Measurements from ENCODE around the gene UBXN1.
"Not testable (repeated sequence)": the region's sequence is repeated elsewhere in the genome, so short reads cannot be mapped to it uniquely, and the experiment has no call there.

The UBXN1 gene

DNA sequence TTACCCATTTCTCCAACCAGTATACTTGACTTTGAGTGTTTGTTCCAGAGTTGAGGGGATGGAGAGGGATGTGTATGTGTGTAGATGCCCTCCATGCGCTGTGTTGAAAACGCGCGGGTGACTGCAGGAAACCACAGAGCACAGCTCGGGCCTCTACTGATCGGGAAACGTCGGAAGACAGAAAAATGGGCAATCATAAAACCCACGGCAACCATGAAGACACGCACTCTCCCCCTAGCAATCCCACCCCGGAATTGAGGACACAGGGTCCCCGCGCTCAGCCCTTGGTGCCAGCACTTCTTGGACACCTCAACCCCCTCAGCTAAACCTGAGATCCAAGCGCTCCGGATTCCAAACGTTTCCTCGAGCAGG is 7.7 kb downstream of the UBXN1 start:
- no peak for DNase-seq

DNA sequence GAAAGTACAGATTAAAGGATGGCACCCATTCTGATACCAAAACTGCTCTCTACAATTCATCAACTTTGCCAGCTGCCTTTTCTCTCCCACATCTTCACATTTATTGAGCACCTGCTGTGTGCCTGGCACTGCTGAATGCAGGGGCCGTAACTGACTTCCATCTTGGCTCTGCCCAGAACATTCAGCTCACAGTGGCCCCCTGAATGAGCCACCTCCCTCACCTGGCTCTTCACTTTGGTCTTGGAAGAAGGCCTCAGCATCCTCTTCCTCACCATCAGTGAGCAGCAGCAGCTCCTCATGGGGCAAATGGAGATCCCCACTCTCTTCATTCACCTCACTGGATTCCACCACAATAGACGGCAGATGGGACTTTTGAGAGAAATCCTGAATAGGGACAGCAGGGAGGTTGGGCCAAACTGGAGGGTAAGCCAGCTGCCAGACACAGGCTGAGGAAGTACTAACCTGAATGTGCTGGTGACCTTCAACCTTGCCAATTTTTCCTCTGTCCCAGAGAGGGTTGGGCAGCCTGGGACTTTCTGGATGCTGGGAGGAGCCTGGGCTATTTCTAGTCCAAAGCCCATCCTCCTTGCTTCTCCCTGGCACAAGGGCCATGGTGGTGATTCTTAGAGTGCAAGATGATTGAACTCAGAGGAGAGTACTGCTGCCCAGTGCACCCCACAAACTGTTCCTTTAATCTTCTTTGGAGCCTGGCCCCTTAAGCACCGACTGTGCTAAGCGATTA is 9.3 kb downstream of the UBXN1 start:
- DNase-seq = no peak

DNA sequence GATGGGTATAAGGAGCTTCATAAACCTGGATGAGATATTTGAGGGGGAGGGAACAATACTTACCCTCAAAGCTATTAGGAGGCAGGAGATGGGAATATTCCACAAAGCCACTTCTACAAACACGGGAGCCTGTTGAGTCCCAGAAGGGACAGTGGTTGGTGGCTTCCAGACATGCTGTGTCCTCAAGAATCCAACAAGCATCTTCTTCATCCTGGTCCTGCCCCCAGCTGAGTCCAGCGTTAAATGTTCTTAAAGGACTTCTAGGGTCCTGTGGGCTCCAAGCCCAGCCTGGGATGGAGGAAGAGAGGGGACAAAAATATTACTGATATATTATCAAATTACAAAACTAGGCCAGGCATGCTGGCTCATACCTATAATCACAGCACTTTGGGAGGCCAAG is 11.4 kb downstream of the UBXN1 start:
- no peak for DNase-seq

DNA sequence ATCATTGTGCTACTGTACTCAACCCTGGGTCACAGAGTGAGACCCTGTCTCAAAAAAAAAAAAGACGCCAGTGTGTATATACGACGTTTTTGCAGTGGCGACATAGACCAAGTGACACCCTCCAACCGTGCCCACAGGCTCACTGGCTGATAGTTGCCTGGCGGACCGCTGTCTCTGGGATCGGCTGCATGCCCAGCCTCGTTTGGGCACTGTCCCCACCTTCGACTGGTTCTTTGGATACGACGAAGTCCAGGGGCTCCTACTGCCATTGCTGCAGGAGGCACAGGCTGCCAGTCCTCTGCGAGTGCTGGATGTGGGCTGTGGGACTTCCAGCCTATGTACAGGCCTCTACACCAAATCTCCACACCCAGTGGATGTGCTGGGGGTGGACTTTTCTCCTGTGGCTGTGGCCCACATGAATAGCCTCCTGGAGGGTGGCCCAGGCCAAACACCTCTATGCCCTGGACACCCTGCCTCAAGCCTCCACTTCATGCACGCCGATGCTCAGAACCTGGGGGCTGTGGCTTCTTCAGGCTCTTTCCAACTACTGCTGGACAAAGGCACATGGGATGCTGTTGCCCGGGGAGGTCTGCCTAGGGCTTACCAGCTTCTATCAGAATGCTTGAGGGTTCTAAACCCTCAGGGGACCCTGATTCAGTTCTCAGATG is 12.5 kb downstream of the UBXN1 start:
- DNase-seq = no peak

DNA sequence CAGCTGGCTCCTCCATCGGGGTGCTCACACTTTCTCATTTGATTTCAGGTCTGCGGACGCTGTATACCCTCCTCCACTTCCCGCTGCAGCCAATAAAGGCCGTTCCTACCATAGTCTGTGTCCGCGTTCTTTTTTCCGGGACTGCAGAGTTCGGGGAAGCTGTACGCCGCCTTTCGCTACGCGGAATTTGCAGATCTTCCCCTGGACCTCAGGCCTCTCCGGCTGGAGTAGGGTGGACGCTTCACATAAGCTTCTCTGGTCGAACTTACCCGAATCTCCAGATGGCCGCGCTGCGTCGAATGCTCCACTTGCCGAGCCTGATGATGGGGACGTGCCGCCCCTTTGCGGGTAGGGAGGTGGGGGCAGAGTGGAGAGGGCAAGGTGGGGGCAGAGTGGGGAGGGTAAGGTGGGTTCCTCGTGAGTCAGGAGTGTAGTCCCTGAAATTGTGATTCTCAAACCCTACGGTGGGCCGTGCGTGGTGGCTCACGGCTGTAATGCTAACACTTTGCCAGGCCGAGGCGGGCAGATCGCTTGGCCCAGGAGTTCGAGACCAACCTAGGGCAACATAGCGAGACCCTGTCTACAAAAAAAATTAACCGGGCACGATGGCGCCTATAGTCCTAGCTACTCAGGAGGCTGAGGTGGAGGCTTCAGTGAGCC is 13.1 kb downstream of the UBXN1 start:
- DNase-seq = no peak

DNA sequence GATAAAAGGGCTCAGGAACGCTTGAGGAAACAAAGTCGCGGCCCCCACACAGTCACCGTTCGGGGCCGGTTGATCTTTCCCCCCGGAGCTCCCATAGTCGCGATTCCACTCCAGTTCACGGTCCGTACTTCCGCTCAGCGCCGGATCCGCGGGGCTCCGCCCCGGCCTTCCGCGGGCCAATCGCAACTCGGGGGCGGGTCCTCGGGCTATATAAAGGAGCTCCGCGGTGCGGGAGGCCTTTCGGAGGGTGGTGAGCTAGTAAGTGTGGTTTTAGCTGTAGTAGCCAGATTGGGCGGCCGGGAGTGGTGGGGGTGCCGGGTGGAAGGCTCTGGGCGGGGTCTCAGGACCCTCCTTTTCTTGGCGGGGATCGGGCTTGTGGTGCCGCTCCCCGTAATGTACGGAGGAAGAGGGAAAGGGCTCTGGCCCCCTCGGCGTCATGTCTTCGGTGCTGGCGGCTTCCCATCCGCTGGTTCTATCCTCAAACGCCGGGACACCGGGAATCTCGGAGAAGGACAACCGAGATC is 13.7 kb downstream of the UBXN1 start, which contains the start of the genes C11orf98 and CSKMT:
Gene C11orf98, minus strand, starts transcription at position 136 of the 524 bp plus-strand sequence. Its CDS starts 41 bp downstream, at position 95.
Gene CSKMT, plus strand, starts transcription at position 238 of the 524 bp plus-strand sequence. CDS start 568 bp downstream, outside the sequence.
- peak; percentile 74 for DNase-seq

DNA sequence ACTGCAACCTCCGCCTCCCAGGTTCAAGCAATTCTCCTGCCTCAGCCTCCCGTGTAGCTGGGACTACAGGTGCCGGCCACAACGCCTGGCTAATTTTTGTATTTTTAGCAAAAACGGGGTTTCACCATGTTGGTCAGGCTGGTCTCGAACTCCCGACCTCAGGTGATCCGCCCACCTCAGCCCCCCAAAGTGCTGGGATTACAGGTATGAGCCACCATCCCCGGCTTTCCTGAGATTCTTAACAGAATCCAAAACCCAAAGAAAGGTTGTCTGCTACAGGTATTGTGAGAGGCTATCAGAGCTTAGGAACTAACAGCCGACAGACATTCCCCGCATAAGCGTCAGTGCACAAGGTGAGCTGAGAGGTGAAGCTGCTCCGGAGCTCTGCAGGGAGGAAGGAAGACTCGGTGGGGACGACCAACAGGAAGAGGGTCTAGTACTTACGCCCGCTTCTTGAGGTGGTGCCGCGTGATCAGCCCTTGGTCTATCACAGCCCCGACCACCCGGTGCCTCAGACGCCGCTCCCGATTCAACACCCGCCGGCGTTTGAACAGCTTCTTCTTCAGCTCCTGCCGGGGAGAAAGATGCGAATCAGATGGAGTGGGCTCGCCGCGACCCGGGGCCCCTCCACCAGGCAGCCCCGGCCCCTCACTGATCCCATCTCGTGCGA is 14.3 kb downstream of the UBXN1 start:
- peak; percentile 51 for DNase-seq

DNA sequence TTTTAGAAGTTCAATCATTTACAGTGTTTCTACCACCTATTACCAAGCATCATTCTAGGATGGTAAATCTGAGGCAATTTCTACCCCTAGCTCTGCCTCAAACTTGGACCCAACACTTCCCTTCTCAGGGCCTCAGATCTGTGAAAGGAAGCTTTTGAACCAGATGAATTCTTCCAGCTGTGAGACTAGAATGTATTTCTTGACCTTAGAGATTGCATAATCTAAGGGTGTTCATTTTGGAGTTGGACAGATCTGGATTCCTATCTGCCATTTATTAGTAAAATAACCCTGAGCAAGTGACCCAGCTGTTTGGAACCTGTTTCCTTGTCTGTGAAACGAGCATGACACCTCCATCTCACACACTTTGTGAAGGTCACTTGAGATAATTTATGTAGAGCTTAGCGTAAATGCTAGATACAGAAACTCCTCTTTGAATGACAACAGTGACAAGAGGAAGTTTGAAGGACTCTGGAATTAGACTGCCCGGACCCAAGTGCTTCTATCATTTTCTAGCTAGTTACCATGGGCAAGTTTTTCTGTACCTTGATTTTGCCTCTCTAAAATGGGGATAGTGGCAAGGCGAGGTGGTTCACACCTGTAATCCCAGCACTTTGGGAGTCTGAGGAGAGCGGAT is 22.0 kb downstream of the UBXN1 start:
- DNase-seq = no peak

DNA sequence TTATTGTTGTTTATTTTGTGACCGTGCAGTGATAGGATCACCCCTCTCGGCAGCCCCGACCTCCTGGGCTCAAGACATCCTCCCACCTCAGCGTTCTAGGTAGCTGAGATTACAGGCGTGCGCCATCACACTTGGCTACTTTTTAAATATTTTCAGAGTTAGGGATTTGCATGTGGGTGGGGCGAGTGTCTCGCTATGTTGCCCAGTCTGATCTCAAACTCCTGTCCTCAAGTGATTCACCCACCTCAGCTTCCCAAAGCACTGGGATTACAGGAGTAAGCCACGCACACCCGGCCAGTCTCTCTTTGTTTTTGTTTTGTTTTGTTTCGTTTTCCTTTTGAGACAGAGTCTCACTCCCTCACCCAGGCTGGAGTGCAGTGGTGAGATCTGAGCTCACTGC is 24.6 kb downstream of the UBXN1 start:
- no peak for DNase-seq

DNA sequence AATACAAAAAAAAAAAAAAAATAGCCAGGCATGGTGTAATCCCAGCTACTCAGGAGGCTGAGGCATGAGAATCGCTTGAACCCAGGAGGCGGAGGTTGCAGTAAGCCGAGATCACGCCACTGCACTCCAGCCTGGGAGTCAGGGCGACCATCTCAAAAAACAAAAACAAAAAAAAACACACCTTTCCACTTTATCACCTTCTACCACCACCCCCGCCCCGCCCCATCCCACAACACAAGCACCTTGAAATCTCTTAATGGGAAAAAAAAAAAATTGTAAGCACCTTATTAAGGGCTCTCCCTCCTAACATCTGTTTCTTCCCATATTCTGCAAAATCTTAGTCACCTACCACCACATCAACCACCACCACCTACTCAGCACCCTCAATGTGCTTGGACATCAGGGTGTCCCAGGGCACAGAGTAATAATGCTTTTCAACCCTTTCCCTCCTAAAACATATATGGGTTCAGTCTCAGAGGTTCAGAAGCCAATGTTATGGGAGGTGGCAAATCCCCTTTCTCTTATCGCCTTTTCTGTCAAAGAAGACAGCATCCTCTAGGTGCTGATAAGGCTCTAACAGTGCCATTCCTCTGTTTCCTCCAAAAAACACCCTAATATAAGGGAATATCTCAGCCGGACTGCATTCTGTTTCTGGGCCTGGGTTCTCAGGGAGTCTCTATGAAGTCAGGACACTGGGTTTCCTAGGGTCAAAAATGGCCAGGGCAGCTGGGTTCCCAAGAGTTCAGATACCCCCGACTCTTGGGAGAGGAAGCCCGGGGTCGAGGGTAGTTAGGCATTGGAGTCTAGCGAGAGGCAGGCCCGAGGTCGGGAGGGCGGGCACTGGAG is 26.5 kb downstream of the UBXN1 start:
- DNase-seq = no peak

DNA sequence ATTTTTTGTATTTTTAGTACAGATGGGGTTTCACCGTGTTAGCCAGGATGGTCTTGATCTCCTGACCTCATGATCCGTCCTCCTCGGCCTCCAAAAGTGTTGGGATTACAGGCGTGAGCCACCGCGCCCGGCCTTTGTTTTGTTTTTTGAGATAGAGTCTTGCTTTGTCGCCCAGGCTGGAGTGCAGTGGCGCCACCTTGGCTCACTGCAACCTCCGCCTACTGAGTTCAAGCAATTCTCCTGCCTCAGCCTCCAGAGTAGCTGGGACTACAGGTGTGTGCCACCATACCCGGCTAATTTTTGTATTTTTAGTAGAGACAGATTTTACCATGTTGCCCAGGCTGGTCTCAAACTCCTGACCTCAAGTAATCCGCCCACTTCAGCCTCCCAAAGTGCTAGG is 28.6 kb downstream of the UBXN1 start:
- not testable (repeated sequence) for DNase-seq

DNA sequence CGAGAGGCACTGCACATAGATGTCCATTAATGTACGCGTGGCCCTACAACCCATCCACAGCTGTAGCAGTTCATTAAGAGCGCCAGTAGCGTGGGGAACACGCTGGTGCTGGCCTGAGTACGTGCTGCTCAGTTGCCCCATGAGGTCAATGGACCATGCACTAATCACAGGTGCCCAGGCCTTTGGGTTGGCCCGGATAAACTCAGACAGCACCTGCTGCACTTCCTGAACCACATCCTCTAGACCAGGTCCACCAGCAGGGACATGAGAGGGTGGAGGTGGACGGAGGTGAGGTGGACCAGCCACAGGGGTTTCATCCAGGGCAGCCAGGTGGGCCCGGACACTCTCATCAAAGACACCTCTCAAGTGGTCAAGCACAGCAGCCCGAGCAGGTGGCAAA is 29.4 kb downstream of the UBXN1 start:
- no peak for DNase-seq

DNA sequence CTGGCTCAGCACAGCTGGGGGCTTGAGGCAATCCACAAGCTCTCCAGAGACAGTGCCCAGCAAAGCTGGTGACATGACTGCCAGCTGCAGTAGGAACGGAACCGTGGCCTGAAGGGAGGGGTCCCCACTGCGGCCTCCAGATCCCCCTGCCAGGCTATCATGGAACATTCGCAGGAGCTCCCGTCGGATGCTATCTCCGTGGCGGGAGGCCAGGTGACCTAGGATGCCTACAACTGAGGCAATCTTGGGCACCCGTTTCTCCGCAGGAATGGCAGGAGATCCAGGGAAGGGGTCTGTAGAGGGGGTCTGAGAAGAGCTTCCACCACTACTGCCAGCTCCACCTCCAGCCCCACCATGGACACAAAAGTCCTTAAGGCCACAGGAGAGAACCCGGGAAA is 29.9 kb downstream of the UBXN1 start:
- no peak for DNase-seq

DNA sequence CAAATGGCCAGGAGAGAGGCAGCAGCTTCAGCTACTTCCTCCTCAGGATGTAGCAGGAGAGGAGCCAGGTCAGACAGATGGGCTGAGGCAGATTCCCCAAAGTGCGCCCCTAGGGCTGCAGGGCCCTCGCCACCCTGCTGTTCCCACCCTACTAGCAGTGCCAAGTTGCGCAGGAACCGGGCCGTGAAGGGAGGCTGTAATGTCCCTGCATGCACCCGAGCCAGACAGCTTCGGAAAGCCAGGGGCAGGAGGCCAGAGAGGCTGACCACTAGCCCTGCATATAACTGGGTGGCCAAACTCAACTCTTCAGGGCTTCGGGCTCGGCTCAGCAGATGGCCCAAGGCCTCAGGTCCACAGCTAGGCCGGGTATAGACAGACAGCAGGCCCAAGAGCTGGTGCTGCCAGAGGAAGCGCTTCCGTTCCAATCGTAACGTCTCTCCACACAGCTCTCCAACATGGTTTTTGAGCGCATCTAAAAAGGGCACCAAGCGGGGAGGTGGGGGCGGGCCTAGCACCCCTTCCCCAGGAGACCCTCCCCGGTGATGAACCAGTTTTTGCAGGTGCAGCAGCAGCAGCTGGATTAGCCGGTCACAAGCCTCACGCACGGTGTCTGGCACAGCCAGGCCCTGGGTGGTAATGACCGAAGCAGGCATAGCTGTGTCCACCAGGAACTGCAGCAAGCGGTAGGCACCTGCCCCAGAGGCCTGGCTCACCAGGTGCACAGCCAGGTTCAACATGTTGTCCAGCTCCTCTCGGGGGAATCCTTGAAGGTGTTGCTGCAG is 30.5 kb downstream of the UBXN1 start:
- no peak for DNase-seq

DNA sequence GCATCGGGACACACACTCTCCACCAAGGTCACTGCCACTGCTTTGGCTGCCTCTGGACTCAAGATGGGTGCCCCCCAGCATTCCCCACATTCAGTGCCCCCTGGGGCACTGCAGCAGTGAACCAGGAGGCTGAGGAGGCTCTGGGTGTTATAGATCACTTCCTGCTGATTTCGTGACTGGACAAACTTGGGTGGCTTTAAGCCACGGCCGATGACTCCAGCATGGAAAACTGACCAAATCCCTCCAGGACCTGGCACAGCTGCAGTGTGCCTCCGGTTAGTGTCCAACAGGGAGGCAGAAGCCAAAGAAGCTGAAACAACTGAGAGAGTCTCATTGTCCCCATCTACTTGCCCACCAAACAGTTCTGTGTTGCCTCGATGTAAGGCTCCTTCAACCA is 31.3 kb downstream of the UBXN1 start:
- DNase-seq = no peak

DNA sequence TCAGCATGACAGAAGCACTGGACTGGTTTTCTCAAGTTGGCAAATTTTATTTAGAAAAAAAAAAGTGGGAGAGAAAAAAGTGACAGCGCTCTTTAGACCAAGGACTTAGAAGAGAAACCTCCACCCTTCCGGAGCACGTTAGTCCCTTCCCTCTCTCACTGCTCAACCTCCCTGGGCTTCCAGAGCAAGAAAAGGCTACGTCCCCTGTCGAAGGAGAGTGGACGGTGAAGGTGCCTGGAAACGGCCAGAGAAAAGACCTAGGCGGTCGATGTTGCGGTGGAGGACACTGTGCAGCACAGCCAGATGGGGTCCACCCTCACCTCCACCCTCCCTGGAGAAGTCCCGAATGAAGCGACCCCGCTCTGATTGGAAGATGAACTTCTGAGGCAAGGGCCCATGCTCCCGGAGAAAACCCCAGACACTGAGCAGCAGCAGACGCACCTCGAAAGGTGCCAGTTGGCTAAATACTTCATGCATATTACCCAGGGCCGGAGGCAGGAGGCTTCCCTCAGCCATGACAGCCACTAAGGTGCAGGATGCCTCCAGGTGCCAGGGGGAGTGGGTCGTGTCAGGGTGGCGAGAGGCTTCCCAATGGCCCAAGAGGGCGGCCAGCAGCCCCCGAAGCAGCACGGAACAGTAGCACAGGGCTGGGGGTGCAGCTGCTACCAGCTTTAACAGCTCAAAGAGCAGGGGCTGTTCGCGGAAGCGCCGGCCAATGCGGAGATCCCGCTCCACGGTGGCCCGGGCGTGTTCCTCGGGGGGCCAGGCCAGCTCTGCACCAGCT is 31.9 kb downstream of the UBXN1 start:
- DNase-seq = no peak

DNA sequence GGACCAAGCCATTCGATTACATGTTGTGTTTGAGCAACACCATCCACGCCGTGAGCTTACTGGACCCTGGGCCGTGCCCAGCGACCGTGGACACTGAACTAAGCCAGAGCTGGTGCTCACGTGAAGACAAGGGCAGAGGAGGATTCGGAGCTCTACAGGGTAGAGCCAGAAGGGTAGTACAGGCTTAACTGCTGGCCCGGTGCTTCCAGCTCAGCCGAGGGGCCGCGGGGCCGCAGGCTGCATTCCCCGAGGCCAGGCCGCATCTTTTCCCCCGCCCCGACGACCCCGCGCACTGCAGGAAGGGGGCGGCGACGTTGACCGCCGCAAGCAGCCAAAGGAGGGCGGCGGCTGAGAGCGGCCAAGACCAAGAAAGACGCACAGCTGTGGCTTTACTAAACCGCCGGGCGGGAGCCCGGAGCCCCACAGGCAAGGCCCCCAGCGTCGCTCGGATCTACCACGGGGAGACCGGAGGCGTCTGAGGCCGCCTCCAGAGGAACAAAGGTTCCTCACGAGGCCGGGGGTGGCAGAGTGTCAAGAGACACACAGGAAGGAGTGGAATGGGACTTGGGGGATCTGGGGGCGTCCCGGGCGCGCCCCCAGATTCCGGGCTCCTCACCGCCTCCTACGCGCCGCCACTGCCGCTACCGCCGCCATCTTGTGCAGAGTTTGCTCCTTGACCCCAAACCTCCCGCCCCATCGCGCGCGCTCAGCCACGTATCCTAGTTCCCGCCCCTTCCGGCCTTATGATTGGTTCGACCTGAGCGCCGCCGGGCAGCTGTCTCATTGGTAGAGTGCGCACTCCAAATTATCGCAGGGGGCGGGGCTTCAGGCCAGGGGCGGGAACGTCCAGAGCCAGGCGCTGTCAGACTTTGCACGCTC is 32.7 kb downstream of the UBXN1 start, which contains the start of gene GANAB:
Gene GANAB, minus strand, starts transcription at position 668 of the 879 bp plus-strand sequence. Its CDS starts 14 bp downstream, at position 654.
- DNase-seq = peak; percentile 93

DNA sequence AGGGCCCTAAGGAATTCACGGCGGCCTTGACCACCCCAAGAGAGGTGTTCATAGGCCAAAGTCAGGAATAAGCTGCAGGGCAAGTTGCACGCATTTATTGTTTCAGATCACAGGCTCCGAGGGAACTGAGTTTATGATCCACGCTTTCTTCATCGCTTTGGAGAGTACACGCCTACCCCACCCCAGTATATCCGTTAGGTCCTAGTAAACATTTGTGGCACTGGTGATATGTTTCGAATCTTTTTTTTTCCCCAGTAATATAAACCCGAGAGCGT is 33.3 kb downstream of the UBXN1 start:
- no peak for DNase-seq

DNA sequence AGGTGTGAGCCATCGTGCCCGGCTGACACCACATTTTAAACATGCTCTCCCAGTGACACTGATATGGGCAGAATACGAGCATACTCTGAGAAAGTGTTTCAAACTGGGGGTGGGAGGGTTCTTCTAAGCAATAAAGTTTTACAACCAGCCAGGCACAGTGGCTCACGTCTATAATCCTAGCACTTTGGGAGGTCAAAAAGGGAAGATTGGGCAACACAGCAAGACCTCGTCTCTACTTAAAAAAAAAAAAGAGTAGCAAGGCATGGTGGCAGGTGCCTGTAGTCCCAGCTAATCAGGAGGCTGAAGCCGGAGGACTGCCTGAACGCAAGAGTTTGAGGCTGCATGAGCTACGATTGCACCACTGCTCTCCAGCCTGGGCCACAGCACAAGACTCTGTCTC is 34.7 kb downstream of the UBXN1 start:
- no peak for DNase-seq

Measured in NCI-H1417 treated with DMSO at 0.1 percent for 48 hours (cell line).